Activated CD8-positive, alpha-beta memory T cell treated with anti-CD3 and anti-CD28 coated beads, Interleukin-2, amount 50 U/mL, for 4 hours (primary cell): ENCODE data around the gene ASB6.
"Not testable (repeated sequence)": the region's sequence is repeated elsewhere in the genome, so short reads cannot be mapped to it uniquely, and the experiment has no call there.

Experiments
- DNase-seq: peaks from one replicate; pipeline ENCODE4 v3.0.0-alpha.2; 2020

The ASB6 gene

DNA sequence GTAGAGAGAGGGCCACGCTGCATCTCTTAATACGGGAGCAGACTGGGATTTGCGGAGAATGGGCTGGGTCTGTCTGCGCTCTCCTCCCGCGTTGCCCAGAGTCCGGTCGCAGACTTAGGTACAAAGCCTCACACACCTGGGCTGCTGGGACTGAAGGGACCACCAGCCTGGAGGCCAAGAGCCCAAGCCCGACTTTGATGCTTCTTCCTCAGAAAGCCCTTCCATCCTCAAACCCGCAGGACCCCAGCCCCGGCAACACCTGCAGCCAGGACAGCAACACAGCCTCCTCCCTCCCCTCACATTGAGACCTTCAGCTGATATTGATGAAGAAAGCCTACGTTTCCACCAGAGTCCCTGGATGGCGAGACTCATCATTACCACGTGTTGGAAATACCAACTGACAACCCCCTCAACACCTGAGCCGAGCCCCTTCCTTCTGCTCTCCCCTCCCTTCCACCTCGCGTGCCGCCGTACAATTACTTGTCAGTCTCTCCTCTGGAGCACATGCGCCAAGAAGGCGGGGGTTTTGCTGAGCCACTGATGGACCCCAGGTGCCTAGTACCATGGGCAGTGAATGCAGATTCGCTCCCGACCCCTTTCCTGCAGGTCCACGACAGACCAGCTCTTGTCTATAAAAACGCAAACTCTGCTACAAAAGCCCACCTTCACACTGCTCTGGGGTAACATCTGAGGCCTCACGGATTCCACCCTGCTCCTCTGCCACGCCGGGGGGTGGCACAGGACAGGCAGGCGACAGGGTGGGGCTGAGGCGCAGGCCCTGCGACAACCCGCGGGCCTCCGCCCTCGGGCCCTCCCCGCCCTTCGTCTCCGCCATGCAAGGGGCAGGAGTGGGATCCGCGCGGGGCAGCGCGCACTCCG, 841 bp downstream of the ASB6 start:
- no peak for DNase-seq

DNA sequence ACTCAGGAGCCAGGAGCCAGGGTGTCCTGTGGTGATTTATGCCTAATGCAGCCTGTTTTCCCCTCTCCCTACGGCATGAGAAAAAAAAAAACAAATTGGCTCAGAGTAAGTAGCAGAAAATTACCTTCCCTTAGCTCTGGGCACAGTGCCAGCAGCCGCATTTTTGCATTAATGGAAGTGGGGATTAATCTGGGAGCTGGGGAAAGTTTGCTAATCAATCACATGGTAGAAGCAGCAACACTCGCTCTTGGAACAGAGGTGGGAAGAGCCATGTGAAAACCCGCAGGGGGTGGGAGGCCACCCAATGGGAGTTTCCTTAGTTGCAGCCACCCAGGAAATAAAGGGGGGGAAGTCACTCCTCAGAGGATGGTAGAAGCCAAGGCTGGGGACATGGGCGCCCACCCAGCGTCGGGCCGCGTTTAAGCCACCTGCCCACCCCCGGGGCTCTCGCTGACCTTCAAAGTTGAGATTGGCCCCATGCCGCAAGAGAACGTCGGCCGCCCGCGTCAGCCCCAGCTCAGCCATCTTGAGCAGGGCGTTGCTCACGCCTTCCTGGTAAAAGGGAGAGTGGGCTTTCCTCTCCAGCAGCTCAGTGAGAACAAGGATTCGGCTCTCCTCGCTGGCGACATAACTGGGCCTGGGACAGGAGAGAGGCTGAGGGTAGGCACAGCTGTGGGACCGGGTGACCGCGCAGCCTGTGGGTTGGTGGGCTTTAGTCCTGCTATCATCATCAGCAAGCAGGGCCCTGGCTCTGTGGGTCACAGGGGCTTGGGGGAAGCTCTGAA, 1.7 kb downstream of the ASB6 start:
- no peak for DNase-seq

DNA sequence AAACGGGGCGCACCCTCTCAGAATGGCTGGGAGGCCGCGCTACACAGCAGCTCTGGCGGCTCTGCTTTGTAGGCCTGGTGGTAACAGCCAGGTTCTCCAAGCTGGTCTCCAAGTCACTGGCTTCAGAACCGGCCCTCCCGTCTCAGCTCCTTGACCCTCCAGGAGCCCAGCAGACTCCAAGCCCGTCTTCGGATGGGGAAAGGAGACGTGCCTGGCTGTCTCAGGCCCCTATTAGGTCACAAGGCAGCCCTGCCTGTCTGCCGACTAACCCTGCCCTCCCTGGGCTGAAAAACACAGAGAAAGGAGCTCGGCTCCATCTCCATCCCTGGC, 2.2 kb downstream of the ASB6 start:
- DNase-seq = no peak

- no peak for DNase-seq
These were observed 2.8 kb downstream of the ASB6 start for GRCh38 chr9:129639034-129639630.

GRCh38 chr9:129637673-129638439, 4.1 kb downstream of the ASB6 start:
- DNase-seq = no peak

DNA sequence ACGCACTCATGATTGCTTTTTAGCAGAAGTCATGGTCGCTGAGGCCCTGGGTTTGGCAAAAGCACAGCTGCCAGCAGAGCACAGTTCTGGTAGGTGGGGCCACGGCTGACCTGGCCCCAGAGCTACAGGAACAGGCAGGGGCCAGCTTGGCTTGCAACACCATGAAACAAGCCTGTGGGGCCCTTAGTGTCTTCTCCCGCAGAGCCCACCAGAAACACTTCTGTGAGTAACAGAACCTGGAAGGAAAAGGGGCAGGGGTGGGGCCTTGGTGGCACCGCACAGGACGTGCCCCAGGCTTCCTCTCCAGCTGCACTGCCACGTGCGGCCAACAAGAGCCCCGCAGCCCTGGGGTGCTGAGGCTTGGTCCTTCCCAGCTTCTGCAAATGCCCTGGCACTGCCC, 4.8 kb downstream of the ASB6 start:
- no peak for DNase-seq

DNA sequence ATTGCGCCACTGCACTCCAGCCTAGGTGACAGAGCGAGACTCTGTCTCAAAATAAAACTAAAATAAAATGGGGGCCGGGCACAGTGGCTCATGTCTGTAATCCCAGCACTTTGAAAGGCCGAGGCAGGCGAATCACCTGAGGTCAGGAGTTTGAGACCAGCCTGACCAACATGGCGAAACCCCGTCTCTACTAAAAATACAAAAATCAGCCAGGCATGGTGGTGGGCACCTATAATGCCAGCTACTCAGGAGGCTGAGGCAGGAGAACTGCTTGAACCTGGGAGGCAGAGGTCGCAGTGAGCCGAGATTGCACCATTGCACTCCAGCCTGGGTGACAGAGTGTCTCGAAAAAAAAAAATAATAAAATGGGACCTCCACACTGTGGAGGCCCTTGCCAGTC, 5.6 kb downstream of the ASB6 start:
- not testable (repeated sequence) for DNase-seq

- DNase-seq = no peak
These were observed 6.6 kb downstream of the ASB6 start for GRCh38 chr9:129635099-129636065.

DNA sequence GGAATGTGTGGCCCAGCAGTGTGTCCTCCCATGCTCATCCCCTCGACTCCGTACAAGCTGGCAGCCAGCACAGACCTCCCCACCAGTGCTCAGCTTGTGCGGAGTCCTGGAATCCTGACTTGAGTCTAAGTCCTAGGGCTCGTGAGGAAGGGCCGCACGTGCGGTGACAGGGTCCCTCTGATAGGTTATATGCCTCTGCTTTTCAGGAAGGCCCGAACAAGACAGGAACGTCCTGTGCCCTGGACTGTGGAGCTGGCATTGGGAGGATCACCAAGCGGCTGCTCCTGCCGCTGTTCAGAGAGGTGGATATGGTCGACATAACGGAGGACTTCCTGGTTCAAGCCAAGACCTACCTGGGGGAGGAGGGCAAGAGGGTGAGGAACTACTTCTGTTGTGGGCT, 8.1 kb downstream of the ASB6 start:
- no peak for DNase-seq

DNA sequence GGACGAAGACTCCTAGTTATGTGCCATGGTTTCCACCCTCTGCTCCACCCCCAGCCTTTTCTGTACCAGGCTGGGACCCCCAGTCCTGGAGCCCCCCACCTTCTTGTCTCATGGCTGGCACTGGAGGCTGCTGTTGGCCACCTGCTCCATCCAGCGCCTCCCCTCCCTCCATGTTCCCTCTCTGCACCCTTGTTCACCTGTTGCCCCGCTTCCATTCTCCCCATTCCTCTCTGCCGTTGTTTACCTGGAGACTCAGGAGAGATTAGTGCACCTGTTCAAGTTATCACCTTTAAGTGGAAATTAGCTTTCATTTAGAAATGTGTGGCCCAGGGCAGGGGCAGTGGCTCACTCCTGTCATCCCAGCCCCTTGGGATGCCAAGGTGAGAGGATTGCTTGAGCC, 8.7 kb downstream of the ASB6 start:
- DNase-seq = no peak

DNA sequence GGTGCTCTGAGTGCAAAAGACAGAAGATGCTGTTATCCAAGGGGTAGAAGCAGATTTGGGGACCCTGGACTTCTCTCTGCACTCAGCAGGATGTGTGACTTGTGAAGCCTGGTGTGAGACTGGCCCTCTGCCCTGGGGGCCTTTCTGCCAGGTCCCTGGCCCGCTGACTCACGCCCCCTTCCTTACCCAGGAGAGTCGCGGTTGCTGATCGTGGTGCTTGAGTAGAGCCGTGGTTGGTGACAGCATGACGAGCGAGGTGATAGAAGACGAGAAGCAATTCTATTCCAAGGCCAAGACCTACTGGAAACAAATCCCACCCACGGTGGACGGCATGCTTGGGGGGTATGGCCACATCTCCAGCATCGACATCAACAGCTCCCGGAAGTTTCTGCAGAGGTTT, 9.5 kb downstream of the ASB6 start:
- no peak for DNase-seq

DNA sequence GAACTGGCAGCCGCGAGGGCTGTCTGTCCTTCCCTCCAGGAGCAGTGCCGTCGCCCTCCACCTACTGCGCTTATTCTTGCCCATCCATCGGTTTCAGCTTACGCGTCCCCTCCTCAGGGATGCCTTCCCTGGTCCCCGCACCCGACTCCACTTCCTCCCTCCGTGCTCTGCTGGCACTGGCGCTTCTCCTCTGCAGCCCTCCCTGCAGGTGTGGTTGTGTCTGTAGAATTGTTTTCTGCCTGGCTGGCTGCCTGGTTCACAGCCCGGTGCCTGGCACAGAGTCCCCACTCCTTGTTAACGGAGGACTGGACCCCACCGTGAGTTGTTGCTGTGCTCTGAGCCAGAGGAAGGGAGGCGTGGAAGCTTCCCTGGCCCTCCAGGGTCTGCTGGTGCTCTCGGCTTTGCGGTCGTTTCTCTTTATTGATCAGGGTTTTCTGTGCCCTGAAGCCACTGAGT, 10.2 kb downstream of the ASB6 start:
- no peak for DNase-seq

- no peak for DNase-seq
These were observed 10.8 kb downstream of the ASB6 start for GRCh38 chr9:129630967-129631673.

- no peak for DNase-seq
These were observed 12.6 kb downstream of the ASB6 start for GRCh38 chr9:129629251-129629820.

GRCh38 chr9:129628709-129629108, 13.2 kb downstream of the ASB6 start:
- no peak for DNase-seq

DNA sequence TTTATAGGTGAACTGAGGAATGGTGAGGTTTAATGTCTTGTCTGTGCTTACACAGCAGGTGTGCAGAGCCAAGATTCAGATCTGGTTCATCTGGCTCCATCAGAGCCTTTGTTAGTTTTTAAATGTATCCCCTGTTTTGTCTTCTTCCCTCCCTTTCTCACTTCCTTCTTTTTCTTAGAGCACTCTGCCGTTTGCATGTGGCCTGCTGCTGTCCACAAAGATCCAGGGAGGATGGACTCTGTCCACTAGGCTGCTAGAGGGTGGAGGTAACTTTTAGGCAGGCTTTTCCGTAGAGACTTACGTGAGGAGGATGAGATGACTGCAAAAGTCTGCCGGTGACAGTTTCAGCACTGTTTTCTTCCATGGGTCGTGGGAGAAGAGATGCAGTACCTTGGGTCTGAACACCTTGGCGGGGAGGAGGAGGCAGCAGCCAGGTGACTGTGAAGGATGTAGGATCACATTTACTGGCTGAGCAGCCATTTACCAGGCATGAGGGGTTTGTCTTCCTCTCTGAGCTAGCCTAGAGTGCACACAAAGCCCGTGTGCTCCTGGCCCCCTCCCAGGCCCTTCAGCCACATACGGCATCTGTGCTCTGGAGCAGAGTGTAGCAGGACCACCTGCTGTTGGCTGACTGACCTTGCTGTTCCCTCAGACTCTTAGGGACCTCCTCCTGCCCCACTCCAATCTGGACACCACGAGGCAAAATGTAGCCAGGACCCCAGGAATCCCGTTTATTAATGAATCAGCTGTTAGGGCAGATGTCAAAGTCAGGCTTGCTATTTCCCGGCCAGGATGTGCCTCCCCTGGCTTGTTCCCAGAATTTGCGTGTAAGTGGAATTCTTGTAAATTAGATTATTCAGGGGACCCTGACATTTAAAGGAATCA, 14.2 kb downstream of the ASB6 start:
- no peak for DNase-seq

DNA sequence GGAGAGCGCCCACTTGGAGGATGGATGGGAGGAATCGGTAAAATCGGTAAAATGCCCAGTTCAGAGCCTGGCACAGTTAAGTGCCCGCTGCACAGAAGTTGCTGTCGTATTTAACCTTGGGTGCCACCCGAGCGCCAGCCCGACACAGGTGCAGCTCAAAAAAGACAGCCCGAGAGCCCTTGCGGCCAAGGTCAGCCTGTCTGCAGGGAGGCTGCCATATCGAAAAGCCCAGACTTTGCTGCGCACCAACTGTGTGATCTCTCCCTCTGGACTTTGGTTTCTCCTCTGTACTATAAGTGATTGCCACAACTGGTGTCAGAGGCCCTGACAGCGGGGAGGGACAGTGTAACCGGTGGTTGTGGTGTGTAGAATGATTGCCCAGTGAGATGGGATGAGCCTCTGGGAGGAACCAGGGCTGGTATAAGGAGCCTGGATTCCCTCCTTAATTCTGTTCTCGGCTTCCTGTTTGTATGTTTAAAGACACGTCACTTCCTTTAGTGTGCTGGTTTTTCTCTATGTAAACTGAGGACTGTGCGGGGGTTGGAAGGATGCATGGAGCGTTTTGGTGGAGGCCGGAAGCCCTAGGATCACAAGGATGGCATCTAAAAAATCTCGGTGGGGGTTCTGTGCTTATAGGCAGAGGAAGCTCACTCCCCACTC, 15.2 kb downstream of the ASB6 start:
- no peak for DNase-seq

DNA sequence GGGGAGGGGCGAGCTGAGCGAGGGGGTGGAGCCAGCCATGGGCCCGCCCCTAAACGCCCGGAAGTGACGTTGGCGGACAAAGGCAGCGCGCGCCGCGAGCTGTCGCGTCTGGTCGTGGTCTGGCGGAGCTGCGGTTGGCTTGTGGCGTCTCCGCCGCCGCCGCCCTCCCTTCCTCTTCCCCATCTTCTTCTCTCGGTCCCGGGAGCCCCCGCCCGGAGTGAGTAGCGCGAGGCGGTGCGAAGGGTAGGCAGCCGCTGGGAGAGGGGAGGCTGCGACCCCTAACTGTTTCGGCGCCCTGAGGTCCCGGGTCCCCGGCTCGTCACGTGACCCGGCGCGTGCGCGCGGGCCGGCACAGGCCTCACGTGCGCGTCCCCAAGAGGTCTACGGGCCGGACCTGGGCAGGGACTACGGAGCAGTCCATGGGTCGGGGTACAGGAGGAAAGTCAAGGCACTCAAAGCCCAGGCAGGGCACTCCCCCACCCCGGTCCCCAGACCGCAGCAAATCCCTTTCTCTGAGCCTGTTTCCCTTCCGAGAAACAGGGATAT, 15.8 kb downstream of the ASB6 start, which contains the start of gene NTMT1:
NTMT1 (plus strand) TSS at position 85 of the 546 bp plus-strand sequence. CDS start 6,541 bp downstream, outside the sequence.
- DNase-seq = peak; percentile 90

GRCh38 chr9:129624947-129625346, 17.0 kb downstream of the ASB6 start:
- DNase-seq = peak; percentile 13
